ENCODE results near the gene NREP. TPM values are rescaled to one million over a fixed set of nuclear protein-coding genes. Genes with fewer than 3 reads are reported as not detected.

NREP gene
- total RNA-seq, 2 experiments from 2014 or later = 21.7 to 22.6 TPM

- CTCF ChIA-PET = interaction anchor here (1.0 to 1.3 kb wide), 2 partner anchors 8 to 192 kb away, joined by 3 to 4 read pairs; no protein-coding TSS in a partner anchor
- H3K9me3 Mint-ChIP-seq = no peaks in the 10 kb centered on the region
- H3K4me1 Mint-ChIP-seq (ENCODE audit: low read depth) = peaks cover 27% of the 10 kb centered on the region
- H3K27me3 Mint-ChIP-seq = no peaks in the 10 kb centered on the region
- intact Hi-C loops (cut with micrococcal nuclease) = no loop called here
- peaks cover 3% of the 10 kb centered on the region for H3K36me3 Mint-ChIP-seq (ENCODE audit: low read depth)
- POLR2A ChIA-PET = interaction anchor here (0.6 kb wide), 1 partner anchor 15 kb away, joined by 3 read pairs; no protein-coding TSS in a partner anchor
- no peak for TF ChIP-seq CTCF (IDR thresholded peaks at IDR 0.05)
- H3K27ac Mint-ChIP-seq = no peak overlapping the region
- ATAC-seq = peak; percentile 34
- peak overlapping the region; percentile 20 for H3K4me3 Mint-ChIP-seq
- no peak for DNase-seq
Observed at GRCh38 chr5:111742177-111742994, 14.6 kb downstream of the NREP start.

GRCh38 chr5:111741278-111741677 is 15.7 kb downstream of the NREP start:
- no peak for TF ChIP-seq CTCF (IDR thresholded peaks at IDR 0.05)
- Mint-ChIP-seq H3K4me3 (no peak overlapping the region), H3K27me3 (no peaks in the 10 kb centered on the region), H3K27ac (no peak overlapping the region), H3K36me3 (ENCODE audit: low read depth) (no peaks in the 10 kb centered on the region), H3K9me3 (no peaks in the 10 kb centered on the region), H3K4me1 (ENCODE audit: low read depth) (peaks cover 27% of the 10 kb centered on the region)
- ATAC-seq (peak; percentile 65), DNase-seq (no peak)
- POLR2A ChIA-PET = no interaction called here
- CTCF ChIA-PET = no interaction called here
- intact Hi-C loops (cut with micrococcal nuclease) = no loop called here

GRCh38 chr5:111739416-111739815 is 17.6 kb downstream of the NREP start:
- DNase-seq (no peak), ATAC-seq (no peak)
- POLR2A ChIA-PET = no interaction called here
- Mint-ChIP-seq H3K27me3 (no peaks in the 10 kb centered on the region), H3K36me3 (ENCODE audit: low read depth) (no peaks in the 10 kb centered on the region), H3K27ac (no peak overlapping the region), H3K9me3 (no peaks in the 10 kb centered on the region), H3K4me3 (no peak overlapping the region), H3K4me1 (ENCODE audit: low read depth) (peaks cover 26% of the 10 kb centered on the region)
- TF ChIP-seq CTCF (IDR thresholded peaks at IDR 0.05) = no peak
- intact Hi-C loops (cut with micrococcal nuclease) = no loop called here
- CTCF ChIA-PET = interaction anchor here (1.1 to 2.0 kb wide), 2 partner anchors 15 to 18 kb away, joined by 3 to 5 read pairs; partner anchors contain the start of gene NREP

GRCh38 chr5:111738118-111738517 is 18.9 kb downstream of the NREP start:
- Mint-ChIP-seq H3K4me1 (ENCODE audit: low read depth) (peaks cover 25% of the 10 kb centered on the region), H3K27me3 (no peaks in the 10 kb centered on the region), H3K9me3 (no peaks in the 10 kb centered on the region), H3K27ac (no peak overlapping the region), H3K4me3 (no peak overlapping the region), H3K36me3 (ENCODE audit: low read depth) (no peaks in the 10 kb centered on the region)
- no peak for DNase-seq
- intact Hi-C loops (cut with micrococcal nuclease) = no loop called here
- CTCF ChIA-PET = interaction anchor here (1.1 to 2.0 kb wide), 2 partner anchors 19 to 207 kb away, joined by 3 to 5 read pairs; partner anchors contain the start of gene NREP
- no peak for ATAC-seq
- no peak for TF ChIP-seq CTCF (IDR thresholded peaks at IDR 0.05)
- POLR2A ChIA-PET = no interaction called here

GRCh38 chr5:111737716-111738115 is 19.3 kb downstream of the NREP start:
- intact Hi-C loops (cut with micrococcal nuclease) = no loop called here
- POLR2A ChIA-PET = no interaction called here
- Mint-ChIP-seq H3K27me3 (no peaks in the 10 kb centered on the region), H3K27ac (no peak overlapping the region), H3K9me3 (no peaks in the 10 kb centered on the region), H3K4me3 (no peak overlapping the region), H3K36me3 (ENCODE audit: low read depth) (no peaks in the 10 kb centered on the region), H3K4me1 (ENCODE audit: low read depth) (peaks cover 24% of the 10 kb centered on the region)
- TF ChIP-seq CTCF (IDR thresholded peaks at IDR 0.05) = no peak
- CTCF ChIA-PET = interaction anchor here (1.1 to 2.0 kb wide), 2 partner anchors 20 to 206 kb away, joined by 3 to 5 read pairs; partner anchors contain the start of gene NREP
- DNase-seq (no peak), ATAC-seq (no peak)

Measured in activated CD8-positive, alpha-beta T cell treated with anti-CD3 and anti-CD28 coated beads for 36 hours (primary cell).